ENCODE measurements around the gene SLC9A7.

The SLC9A7 gene

GRCh38 chrX:46695491-46695890 is 63.4 kb downstream of the SLC9A7 start:
- DNase-seq: no peak

- no peak for DNase-seq
These were observed 64.4 kb downstream of the SLC9A7 start for GRCh38 chrX:46694549-46694948.

- DNase-seq: no peak
These were observed 65.8 kb downstream of the SLC9A7 start for GRCh38 chrX:46693149-46693548.

GRCh38 chrX:46690818-46691217 is 68.1 kb downstream of the SLC9A7 start:
- DNase-seq: no peak

DNA sequence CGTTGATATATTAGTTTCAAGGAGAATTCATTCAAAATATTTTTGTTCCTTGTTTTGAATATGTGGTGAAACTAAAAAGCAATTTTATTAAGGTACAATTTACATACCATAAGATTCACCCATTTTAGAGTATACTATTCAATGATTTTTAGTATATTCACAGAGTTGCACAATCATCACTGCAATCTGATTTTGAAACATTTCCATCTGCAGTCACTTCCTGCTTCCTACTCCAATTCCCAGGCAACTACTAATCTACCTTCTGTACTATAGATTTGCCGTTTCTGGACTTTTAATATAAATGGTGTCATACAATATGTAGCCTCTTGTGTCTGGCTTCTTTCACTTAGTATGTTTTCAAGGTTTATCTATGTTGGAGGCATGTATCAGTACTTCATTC is 71.3 kb downstream of the SLC9A7 start:
- DNase-seq: no peak

DNA sequence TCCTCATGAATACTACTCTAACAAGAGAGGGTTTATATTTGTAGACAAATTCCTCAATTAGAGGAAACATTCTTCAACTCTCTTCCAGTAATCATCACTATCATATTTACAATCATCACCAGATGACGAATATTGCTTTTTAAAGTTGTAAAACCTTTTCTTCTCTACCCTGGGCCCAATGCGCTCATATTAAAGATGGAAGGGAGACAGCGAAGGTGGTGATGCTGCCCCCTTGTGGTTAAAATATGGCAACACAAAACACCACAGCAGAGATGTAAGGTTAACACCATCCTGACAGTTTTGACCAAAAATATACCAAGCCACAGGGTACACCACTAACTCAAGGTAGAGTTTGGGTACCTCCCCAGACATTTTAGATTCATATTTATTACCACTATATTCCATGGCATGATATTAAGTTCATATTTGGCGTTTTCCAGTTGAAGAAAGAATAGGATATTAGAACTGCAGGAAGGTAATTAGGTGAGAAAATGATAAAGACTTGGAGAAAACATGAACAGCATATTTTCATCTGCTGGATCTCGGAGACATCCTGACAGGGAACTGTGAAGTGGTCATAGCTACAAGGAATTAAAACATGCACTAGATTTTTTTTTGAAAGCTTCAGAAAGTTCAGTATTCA is 72.8 kb downstream of the SLC9A7 start:
- DNase-seq: peak; percentile 51

DNA sequence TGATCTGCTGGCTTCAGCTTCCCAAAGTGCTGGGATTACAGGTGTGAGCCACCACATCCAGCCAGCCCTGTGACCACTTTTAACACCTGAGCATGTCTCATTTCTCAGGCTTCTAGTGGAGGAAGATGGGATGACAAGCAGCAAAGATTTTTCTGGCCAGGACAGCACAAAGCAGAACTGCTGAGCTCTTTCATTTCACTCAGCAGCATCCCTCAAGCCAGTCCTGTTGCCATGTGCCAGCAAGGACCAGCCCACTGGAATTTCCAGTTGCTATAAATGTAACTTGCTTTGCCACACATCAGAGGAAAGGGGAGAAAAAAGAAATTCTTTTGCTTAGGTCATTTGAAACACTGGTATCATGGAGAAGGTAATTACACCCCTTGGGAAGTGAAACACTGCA is 75.9 kb downstream of the SLC9A7 start:
- no peak for DNase-seq

DNA sequence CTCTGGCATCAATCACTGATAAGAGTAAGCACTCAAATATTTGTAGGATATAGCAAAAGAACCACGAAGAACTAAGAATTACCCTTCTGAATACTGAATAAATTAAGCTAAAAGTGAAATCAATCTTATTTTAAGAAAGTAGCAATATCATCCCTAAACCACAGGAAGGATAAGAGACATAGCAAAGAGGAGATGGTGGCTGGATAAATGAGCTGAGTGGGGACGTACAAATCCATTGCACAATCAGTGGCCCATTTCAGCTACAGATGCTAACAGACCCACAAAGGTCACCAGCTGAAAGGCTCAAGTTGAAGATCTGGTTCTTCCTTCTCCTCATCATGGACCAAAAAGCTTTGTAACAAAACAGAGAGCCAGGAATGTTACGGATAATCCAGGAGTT is 77.1 kb downstream of the SLC9A7 start:
- no peak for DNase-seq

DNA sequence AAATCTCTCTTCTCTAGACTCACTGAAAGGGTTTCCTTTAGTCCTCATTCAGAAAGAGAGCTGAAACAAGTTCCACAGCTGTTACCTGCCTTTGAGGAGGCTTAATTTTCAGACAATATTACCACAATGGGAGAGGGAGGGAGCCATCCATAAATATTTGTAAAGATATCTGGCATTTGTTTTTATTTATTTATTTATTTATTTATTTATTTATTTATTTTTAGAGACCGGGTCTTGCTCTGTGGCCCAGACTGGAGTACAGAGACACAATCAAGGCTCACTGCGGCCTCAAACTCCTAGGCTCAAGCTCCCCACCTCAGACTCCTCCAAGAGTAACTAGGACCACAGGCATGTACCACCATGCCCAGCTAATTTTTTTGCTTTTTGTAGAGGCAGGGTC is 80.7 kb downstream of the SLC9A7 start:
- DNase-seq: no peak

- no peak for DNase-seq
These were observed 82.2 kb downstream of the SLC9A7 start for GRCh38 chrX:46676399-46677356.

DNA sequence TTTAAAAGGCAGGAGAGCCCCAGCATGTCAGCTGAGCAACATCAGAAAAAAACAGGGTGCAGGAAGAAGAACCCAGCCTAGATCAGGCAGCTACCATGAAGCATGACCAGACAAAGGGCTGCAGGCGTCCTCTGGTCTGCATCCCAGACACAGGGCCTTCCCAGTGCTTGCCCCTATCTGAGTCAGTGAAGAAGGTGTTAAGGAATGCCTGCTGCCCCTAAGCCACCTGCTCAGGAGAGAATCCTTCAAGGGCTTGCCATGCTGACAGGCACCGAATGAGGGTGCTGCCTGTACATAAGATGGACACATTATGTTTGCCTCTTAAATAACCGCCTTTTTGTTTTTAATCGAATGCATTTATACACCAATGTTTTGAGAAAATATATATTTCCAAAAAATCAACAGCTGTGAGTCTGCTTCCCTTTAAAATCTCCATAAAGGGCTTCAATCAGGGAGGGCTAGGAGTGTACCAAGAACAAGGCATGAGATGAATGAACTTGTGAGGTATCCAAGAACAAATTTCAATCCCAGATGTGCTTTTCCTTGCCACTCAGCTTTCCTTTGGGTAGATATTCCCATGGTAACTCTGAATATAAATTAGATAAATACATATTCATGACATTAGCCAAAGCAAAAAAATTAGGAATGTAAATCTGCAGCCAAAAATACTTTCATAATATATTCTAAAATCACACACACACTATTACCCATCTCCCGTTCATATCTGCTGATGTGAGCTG is 85.1 kb downstream of the SLC9A7 start:
- no peak for DNase-seq

DNA sequence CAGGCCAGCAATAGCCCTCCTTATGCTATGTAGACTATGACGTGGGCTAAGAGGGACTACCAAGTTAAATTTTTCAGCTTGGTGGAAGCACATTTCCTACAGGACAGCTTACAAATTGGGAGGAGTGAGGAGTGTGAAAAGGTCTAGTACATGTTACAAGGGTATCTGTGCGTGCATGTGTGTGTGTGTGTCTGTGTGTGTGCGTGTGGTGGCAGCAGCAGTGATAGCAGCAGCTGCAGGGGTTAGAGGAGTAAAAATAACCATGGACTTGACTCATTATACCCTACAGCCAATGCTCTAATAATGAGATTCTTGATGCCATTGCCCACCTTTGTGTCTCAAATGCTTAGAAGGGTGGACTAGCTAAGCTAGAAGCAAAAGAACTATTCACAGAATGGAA is 88.6 kb downstream of the SLC9A7 start:
- no peak for DNase-seq

DNA sequence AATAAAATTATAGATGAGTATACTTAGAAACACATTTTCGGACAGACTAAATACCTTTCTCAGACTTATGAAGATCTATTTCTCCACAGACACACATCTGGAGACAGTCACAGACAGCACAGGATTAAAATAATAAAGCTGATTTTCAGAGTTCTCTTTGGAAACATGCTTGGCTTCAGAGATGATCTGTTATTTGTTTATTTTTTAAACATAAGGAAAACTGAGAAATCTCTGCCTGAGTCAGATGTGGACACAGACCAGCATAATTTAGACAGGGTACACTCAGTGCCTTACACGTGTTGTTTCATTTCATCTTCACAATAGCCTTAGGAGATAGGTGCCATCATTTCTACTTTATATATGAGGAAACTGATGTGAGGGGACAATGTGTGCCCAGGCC is 92.1 kb downstream of the SLC9A7 start:
- DNase-seq: no peak

GRCh38 chrX:46665232-46666152 is 93.4 kb downstream of the SLC9A7 start:
- no peak for DNase-seq

DNA sequence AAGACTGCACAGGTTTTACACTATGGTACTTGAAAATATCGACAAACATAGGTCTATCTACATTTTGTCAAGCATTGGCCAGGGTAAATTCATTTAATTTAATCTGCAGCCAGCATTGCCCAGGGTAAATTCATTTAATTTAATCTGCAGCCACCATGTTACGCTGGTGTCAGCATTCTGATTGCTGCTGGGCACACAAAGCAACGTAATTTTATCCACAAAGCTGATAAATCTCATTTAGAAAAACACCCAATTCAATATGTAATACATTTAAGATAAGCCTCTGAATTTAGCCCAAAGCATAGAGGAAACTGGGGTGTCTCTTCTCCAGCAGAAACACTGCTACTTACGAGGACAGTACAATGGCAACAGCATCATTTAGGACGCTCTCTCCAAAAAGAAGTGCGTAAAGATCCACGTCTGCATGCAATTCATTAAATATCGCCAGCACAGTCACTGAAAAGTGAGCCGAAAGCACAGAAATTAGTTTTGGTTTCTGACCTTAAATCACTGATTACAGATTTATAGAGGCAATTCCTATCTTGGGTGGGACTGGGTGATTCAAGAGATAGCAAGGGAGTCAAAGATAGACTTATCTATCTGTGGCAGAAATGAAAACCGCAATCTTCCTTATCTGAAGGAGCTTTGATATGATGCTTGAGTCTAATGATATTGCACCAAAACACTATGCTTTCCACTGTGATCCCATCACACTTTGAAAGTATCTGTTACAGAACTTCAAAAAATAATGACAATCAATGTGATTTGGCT is 96.5 kb downstream of the SLC9A7 start:
- no peak for DNase-seq

DNA sequence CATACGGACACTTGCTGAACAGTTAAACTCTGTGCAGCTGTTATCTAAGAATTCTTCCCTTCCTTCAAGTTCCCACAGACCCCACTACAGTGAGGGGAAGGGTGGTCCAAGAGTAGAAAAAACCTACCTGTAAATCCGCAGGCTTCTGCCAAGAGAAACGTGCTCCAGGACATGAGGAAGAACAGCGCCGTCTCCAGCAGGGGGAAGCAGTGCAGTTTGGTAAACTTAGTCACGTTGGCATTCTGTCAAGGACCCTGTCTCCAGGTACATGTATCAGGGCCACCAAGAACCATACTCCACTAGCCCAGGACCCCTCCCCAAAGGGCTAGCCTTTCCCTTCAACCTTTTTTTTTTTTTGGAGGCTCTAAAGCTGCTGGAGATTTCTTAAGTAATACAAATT is 105.4 kb downstream of the SLC9A7 start:
- DNase-seq: no peak

DNA sequence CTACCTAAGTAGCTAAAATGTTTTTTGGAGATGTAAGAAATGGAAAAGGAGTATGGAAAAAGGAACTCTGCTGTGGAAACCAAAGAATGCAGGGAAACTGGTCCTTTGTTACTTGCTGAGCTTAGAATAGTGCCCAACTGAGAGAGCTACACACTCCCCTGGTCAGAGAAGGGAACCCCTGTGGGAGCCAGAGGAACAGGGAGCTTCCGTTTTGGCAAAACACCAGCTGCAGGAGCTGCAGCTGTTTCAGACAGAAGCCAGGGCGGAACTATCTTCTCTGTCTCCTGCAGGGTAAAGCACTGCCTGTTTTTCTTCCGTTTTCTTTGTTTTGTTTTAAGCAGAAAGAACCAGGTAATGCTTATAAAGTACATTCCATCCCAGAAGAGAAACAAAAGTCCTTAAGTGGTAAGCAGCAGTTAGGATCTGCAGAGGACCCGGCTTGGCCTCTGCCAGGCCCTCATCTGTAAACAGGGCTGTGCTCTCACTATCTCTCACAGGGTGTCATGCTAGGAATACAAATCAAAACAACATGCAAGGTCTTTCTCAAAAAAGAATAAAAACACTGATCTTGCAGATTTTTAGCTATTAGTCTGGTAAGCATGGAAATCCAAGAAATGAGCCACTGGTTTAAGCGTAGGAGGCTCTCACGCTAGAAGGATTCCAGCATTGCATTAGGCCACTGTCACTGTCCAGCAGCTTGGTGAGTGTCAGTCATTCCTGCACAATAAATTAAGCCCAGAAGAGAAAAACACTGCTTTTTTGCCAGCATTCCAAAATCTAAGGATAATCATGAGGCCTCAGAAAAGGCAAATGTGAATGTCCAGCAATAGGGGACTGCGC is 109.3 kb downstream of the SLC9A7 start:
- DNase-seq: no peak

GRCh38 chrX:46648660-46649059 is 110.3 kb downstream of the SLC9A7 start:
- DNase-seq: no peak

DNA sequence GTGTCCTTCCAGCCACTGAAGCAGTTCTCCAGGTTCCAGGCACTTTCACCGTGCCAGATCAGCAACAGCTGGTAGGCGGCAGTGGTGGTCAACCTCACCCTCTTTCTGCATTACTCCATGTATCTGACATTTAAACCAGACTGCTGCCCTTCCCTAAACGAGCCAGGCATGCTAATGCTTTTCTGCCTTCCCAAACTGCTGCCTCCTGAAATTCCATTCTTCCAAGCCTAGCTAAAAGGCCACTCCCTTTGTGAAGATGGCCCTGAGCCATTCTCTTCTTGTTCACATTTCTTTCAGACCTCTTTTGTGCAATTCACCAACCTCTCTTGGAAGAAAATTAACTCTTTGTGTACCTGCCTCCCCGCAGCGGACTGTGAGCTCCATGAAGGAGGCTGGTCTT is 111.7 kb downstream of the SLC9A7 start:
- no peak for DNase-seq

- no peak for DNase-seq
These were observed 113.3 kb downstream of the SLC9A7 start for GRCh38 chrX:46645614-46646013.

GRCh38 chrX:46643636-46644035 is 115.3 kb downstream of the SLC9A7 start:
- no peak for DNase-seq
